Small intestine (tissue), 7 donors: ENCODE data around the gene DCBLD2. TPM values are rescaled to one million over a fixed set of nuclear protein-coding genes. Genes with fewer than 3 reads are reported as not detected.

Source experiments
- DNase-seq, 2 donors: peaks; one replicate each; pipeline versions ENCODE4 v3.0.0 to v3.0.0-alpha.2; 2013
- FAIRE-seq: peaks from 2 replicates; lab custom pipeline; 2012; peaks lifted over from hg19 to GRCh38; lab: Jason Lieb, UNC
- H3K27ac ChIP-seq, 3 donors: one replicate each; pipeline ENCODE4 v1.5.1; 2013; ENCODE audit warnings: low read length in 2 of 3, mild to moderate bottlenecking in 2 of 3, control low read depth in 1 of 3, inconsistent platforms in 1 of 3, low read depth in 1 of 3, moderate library complexity in 1 of 3
- H3K27me3 ChIP-seq, 3 donors: one replicate each; pipeline ENCODE4 v1.6.1; 2013; ENCODE audit warnings: low read length in 3 of 3, inconsistent platforms in 1 of 3; ENCODE audit not compliant: control insufficient read depth in 3 of 3, insufficient read depth in 3 of 3
- H3K36me3 ChIP-seq, 3 donors: one replicate each; pipeline ENCODE4 v1.6.1; 2013; ENCODE audit warnings: low read length in 3 of 3, inconsistent platforms in 1 of 3, low read depth in 1 of 3, mild to moderate bottlenecking in 1 of 3, moderate library complexity in 1 of 3; ENCODE audit not compliant: control insufficient read depth in 3 of 3, insufficient read depth in 2 of 3
- H3K4me1 ChIP-seq, 3 donors: one replicate each; pipeline ENCODE4 v1.6.1; 2013; ENCODE audit warnings: low read length in 2 of 3, inconsistent platforms in 1 of 3, low read depth in 1 of 3, mild to moderate bottlenecking in 1 of 3, moderate library complexity in 1 of 3; ENCODE audit not compliant: control insufficient read depth in 3 of 3, insufficient read depth in 2 of 3
- H3K4me3 ChIP-seq, 3 donors: one replicate each; pipeline ENCODE4 v1.5.1; 2013; ENCODE audit warnings: low read length in 3 of 3, control low read depth in 1 of 3, inconsistent platforms in 1 of 3, low read depth in 1 of 3, mild to moderate bottlenecking in 1 of 3, moderate library complexity in 1 of 3
- H3K9me3 ChIP-seq, 2 donors: one replicate each; pipeline ENCODE4 v1.6.1; 2013; ENCODE audit warnings: low read depth in 1 of 2, low read length in 1 of 2; ENCODE audit not compliant: control insufficient read depth in 2 of 2, insufficient read depth in 1 of 2
- WGBS, 3 donors: extraction: QIAGEN DNeasy Blood & Tissue Kit; methylation state at CpG; one replicate each; pipeline ENCODE4 v1.1.7; 2013; 5-methylcytosine and 5-hydroxymethylcytosine counted together
- polyA plus RNA-seq, 4 donors: library from polyadenylated mRNA; stranded (reverse) in 3 of 4; unstranded in 1 of 4; fragments of 200-250 nt in 3 of 4; fragments of 120-200 nt in 1 of 4; gene quantifications; one replicate each; pipeline versions ENCODE4 v1.2.1 to v1.2.3, GENCODE V29; 2013
- donor health status: healthy with polysubstance abuse.
- donor health status: control.
- donor health status: control.
- donor health status: Bipolar disorder and iron deficiency.
- donor health status: healthy.

The DCBLD2 gene
- polyA plus RNA-seq, 4 donors, result 0.22 to 10.0 (median 2.0) TPM

DNA sequence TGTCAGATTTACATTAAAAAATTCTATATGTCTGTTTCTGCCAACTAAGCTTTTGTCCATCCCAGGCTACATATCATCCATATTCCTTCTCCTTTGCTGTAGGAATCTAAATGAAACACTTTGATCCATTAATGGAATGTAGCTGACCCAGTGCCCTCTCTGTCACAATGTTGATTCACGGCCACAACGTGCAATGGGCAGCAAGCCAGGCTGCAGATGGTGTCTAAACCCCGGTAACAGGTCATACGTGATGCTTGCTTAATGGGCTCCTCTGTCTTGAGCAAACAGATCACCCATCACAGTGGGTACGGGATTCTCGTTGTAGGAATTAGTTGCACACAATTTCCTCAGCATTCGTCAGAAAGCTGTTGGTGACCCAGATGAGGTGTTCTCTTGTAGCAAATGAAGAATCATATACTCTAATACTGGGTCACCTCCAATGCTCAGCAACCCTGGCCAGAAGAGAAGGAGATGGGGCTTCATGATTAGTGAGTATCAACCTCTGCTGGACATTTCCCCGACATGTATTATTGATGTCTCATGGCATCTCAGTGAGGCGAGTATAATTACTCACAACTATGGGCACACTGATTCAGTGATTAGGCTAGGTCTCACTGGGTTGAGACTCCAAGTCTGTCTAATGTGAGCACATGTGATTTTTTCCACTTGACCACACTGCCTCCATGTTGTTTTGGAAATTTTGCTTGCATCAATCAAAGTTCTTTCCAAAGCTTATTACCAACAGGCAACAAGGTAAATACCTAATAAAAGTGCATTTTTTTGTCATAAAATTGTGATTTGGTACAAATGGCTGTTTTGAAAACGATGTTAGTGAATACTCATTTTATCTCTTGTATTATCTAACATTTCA lies 12.9 kb upstream of the DCBLD2 start:
- Histone ChIP-seq H3K4me1 (no peaks in the 10 kb centered on the region), H3K4me3 (no peak overlapping the region), H3K27me3 (no peaks in the 10 kb centered on the region), H3K36me3 (no peaks in the 10 kb centered on the region), H3K9me3 (no peaks in the 10 kb centered on the region), H3K27ac (no peak overlapping the region)
- WGBS, 3 donors, result 52 to 75% (median 54%) methylated on average over 10 of the region's 10 CpGs
- no peak for DNase-seq
- no peak for FAIRE-seq

DNA sequence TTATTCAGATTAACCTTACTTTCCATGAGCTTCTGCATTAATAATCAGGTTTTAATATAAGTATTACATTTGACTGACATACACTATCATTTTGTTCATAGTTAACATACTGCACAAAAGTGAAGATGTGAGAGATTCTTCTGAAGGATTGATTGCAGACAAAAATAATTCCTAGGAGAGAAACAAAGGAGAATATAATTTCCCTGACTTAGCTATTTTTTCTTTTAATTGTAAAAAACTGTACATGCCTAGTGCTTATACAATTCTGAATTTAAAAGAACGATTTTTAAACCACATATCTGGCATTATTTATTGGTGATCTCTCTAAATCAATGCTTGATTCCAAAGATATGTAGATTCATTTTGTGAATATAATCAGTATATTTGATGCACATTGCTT lies 11.0 kb upstream of the DCBLD2 start:
- FAIRE-seq (no peak), DNase-seq (no peak)
- H3K27me3 ChIP-seq, result no peaks in the 10 kb centered on the region
- H3K36me3 ChIP-seq, result no peaks in the 10 kb centered on the region
- H3K9me3 ChIP-seq, result no peaks in the 10 kb centered on the region
- H3K4me3 ChIP-seq, result no peak overlapping the region
- no peaks in the 10 kb centered on the region for H3K4me1 ChIP-seq
- no peak overlapping the region for H3K27ac ChIP-seq
- 71 to 76% (median 75%) methylated on average over 1 of the region's 1 CpG for WGBS, 3 donors

DNA sequence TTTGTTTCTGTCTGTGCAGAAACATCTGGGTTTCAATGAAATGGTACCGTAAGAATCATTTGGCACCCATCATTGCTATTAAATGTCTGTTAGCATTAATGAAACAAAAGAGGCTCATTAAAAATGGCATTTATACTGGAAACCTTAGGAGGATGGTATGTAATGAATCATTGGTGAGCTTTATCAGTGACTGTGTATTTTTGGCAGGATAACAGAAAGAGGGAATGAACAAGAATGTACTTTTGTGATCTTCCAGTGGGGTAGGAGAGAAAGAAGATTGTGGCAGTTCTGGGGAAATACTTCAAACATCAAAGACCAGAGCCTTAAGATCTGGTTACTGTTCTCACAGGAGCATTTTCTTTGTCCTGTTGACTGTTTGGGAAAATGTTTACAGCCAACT lies 4.7 kb upstream of the DCBLD2 start:
- Histone ChIP-seq H3K27me3 (no peaks in the 10 kb centered on the region), H3K36me3 (no peaks in the 10 kb centered on the region), H3K27ac (no peak overlapping the region), H3K4me3 (no peak overlapping the region), H3K4me1 (peaks cover 0 to 4% (median 0%) of the 10 kb centered on the region in 3 donors), H3K9me3 (no peaks in the 10 kb centered on the region)
- FAIRE-seq (no peak), DNase-seq (no peak)
- WGBS, 3 donors, result 92 to 97% (median 96%) methylated on average over 1 of the region's 1 CpG

DNA sequence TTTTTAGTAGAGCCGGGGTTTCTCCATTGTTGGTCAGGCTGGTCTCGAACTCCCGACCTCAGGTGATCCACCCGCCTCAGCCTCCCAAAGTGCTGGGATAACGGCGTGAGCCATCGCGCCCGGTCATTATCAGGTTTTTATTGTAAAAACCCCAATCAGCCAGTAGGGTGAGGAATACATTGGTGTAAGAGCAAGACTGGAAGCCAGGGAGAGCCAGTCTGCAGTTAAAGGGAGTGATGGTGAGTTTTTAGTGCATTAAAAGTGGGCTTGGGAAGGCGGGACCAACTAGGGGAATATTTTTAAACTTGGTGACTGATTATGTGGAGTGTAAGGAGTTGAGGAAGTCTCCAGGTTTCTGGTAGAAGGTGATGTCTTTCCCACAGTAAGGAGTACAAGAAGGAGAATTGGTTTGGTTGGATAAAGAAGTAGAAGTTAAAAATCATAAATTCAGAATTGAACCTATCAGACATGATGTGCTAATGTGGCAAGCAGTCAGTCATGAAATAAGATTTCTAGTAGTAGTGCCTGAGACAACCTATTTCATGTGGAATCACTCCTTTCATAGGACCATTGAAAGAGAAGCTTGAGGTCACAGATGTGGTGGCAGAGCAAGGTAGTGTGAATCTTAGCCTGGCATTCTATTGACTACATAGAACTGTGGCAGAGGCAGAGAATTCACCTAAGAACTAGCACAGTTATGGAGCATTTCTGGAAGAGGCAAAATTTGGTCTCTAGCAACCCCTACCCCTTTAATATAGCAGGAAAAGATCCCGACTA lies 2.4 kb upstream of the DCBLD2 start:
- no peaks in the 10 kb centered on the region for H3K27me3 ChIP-seq
- DNase-seq, result no peak
- no peak overlapping the region for H3K27ac ChIP-seq
- no peaks in the 10 kb centered on the region for H3K9me3 ChIP-seq
- WGBS, 3 donors, result 93 to 94% (median 93%) methylated on average over 11 of the region's 11 CpGs
- no peak overlapping the region for H3K4me3 ChIP-seq
- peaks cover 0 to 4% (median 3%) of the 10 kb centered on the region in 3 donors for H3K4me1 ChIP-seq
- no peaks in the 10 kb centered on the region for H3K36me3 ChIP-seq
- FAIRE-seq, result no peak

DNA sequence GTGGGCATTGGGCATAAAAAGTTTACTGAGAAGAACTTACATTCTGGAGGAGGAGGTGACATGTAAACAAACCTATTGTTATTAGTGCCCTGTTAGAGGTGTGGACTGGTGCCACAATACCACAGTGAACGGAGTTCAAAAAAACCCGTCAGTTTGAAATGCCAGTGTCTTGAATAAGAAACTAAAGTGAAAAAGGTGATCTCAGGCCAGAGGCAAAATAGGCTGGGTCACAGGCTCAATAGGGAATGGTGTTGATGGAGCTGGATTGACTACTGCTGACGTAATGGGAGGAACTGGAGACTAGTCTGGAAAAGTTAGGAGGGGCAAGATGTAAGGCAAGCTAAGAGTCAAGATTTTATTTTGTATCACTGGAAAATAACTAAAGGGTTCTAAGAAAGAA lies 1.6 kb upstream of the DCBLD2 start:
- WGBS, 3 donors, result 79 to 85% (median 85%) methylated on average over 3 of the region's 3 CpGs
- DNase-seq (no peak), FAIRE-seq (no peak)
- Histone ChIP-seq H3K4me1 (peaks cover 0 to 4% (median 3%) of the 10 kb centered on the region in 3 donors), H3K27me3 (no peaks in the 10 kb centered on the region), H3K27ac (no peak overlapping the region), H3K4me3 (no peak overlapping the region), H3K9me3 (no peaks in the 10 kb centered on the region), H3K36me3 (no peaks in the 10 kb centered on the region)

DNA sequence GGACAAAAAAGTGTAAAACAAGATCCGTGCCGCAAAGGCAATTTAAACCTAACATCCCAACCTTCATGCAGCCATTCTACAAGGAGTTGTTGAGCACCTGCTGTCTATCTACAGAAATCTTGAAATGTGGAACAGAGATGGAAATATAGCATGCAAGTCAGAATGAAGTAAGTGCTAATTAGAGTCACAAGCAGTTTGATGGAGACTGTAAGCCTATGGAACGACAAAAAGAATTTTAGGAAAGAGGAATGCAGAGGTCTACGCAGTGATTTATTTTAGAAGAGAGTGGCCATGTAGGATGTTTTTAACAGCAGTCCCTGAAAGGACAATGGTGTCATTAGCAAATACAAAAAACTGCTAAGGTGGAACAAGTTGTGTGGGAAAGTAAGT lies 851 bp upstream of the DCBLD2 start:
- peak overlapping the region in 2 of 3 donors; percentile 65 to 78 for H3K27ac ChIP-seq
- peaks cover 0 to 4% (median 3%) of the 10 kb centered on the region in 3 donors for H3K4me1 ChIP-seq
- H3K36me3 ChIP-seq, result no peaks in the 10 kb centered on the region
- H3K9me3 ChIP-seq, result no peaks in the 10 kb centered on the region
- DNase-seq (no peak), FAIRE-seq (no peak)
- peak overlapping the region; percentile 25 to 85 (median 63) for H3K4me3 ChIP-seq
- H3K27me3 ChIP-seq, result no peaks in the 10 kb centered on the region
- WGBS, 3 donors, result 30 to 33% (median 33%) methylated on average over 4 of the region's 4 CpGs

DNA sequence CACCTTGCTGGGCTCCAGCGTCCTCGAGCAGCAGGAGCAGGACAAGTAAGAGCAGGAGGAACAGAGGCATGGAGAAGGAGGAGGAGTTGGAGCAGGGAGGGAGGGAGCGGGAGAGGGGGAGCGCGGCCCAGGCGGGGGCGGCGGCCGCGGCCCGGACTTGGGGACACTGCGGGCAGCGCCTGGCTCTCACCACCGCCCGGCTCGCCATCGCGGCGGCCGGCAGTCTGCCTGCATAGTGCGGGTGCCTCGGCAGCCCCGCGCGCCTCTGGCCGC lies 440 bp downstream of the DCBLD2 start:
- peak overlapping the region in 2 of 3 donors; percentile 79 to 89 for H3K27ac ChIP-seq
- H3K36me3 ChIP-seq, result no peaks in the 10 kb centered on the region
- peaks cover 0 to 4% (median 3%) of the 10 kb centered on the region in 3 donors for H3K4me1 ChIP-seq
- H3K27me3 ChIP-seq, result no peaks in the 10 kb centered on the region
- 1% methylated on average over 11 to 26 of the region's 26 CpGs for WGBS, 3 donors
- no peak for FAIRE-seq
- peak in 1 of 2 donors; percentile 35 for DNase-seq
- no peaks in the 10 kb centered on the region for H3K9me3 ChIP-seq
- H3K4me3 ChIP-seq, result peak overlapping the region; percentile 63 to 85 (median 68)

DNA sequence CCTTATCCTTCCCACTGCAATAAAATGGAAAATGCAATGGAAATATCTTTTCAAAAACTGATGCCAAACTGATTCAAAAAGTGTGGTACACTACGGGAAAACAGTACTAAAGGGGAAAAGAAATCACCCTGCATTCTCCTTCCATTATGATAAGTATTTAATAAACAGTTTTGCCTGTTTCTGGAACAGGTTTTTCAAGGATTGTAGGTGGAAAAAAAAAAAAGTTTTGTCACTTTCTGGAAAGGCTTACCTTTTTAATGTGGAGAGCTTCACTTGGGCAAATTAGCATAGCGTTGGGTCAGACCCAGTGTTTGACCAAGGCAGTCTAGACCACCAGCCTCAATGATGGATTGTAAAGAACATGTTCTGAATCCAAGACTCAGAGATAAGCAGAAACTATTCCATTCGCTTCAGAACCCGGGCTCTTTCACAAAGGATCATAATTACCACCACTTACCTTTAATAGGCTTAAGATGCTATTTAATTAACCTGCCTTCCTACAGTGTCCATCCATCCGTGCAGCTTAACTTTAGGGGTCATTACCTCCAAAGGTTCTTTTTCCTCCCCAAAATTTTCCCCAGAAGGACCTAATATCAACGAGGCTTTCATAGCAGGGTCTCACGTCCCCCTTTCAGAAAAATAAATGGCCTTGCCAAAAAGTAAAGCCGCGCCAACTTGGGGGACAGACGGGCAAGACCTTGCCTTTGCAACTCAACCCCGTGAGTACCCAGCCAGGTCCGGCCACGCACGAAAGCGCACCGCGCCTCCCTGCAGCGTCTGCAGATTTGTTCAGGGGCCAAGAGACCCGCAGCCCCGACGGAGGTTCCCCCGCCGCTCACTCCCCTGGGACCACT lies 1.0 kb downstream of the DCBLD2 start:
- WGBS, 3 donors, result 7 to 9% (median 9%) methylated on average over 23 of the region's 23 CpGs
- DNase-seq, result no peak
- Histone ChIP-seq H3K27ac (no peak overlapping the region), H3K36me3 (no peaks in the 10 kb centered on the region), H3K27me3 (no peaks in the 10 kb centered on the region), H3K9me3 (no peaks in the 10 kb centered on the region), H3K4me3 (peak overlapping the region; percentile 63 to 85 (median 68)), H3K4me1 (peaks cover 0 to 4% (median 3%) of the 10 kb centered on the region in 3 donors)
- no peak for FAIRE-seq
